ENCODE measurements around the gene HSF2.
"Not testable (repeated sequence)": the region's sequence is repeated elsewhere in the genome, so short reads cannot be mapped to it uniquely, and the experiment has no call there.

HSF2 gene

GRCh38 chr6:122400462-122401089 lies 1.1 kb downstream of the HSF2 start:
- no peak for DNase-seq

GRCh38 chr6:122401104-122401503 lies 1.7 kb downstream of the HSF2 start:
- no peak for DNase-seq

- no peak for DNase-seq
These were observed 5.0 kb downstream of the HSF2 start for GRCh38 chr6:122404444-122404843.

- no peak for DNase-seq
These were observed 6.0 kb downstream of the HSF2 start for GRCh38 chr6:122405417-122405816.

GRCh38 chr6:122406187-122406586 lies 6.7 kb downstream of the HSF2 start:
- DNase-seq = no peak

GRCh38 chr6:122407712-122408111 lies 8.3 kb downstream of the HSF2 start:
- no peak for DNase-seq

GRCh38 chr6:122408240-122408639 lies 8.8 kb downstream of the HSF2 start:
- no peak for DNase-seq

- no peak for DNase-seq
These were observed 9.4 kb downstream of the HSF2 start for GRCh38 chr6:122408702-122409458.

GRCh38 chr6:122412001-122412400 lies 12.5 kb downstream of the HSF2 start:
- no peak for DNase-seq

GRCh38 chr6:122416825-122417224 lies 17.4 kb downstream of the HSF2 start:
- DNase-seq = no peak

- DNase-seq = no peak
These were observed 22.6 kb downstream of the HSF2 start for GRCh38 chr6:122422003-122422402.

GRCh38 chr6:122422614-122423267 lies 23.3 kb downstream of the HSF2 start:
- no peak for DNase-seq

GRCh38 chr6:122423734-122424133 lies 24.3 kb downstream of the HSF2 start:
- DNase-seq = no peak

- no peak for DNase-seq
These were observed 27.1 kb downstream of the HSF2 start for GRCh38 chr6:122426597-122426996.

- DNase-seq = no peak
These were observed 29.3 kb downstream of the HSF2 start for GRCh38 chr6:122428781-122429180.

GRCh38 chr6:122429323-122429722 lies 29.9 kb downstream of the HSF2 start:
- DNase-seq = no peak

- no peak for DNase-seq
These were observed 32.3 kb downstream of the HSF2 start for GRCh38 chr6:122431780-122432179.

GRCh38 chr6:122432816-122433215 lies 33.4 kb downstream of the HSF2 start:
- DNase-seq = no peak

GRCh38 chr6:122438975-122439374 lies 39.5 kb downstream of the HSF2 start:
- DNase-seq = no peak

GRCh38 chr6:122445274-122445673 lies 45.8 kb downstream of the HSF2 start:
- no peak for DNase-seq

GRCh38 chr6:122449069-122449468 lies 49.6 kb downstream of the HSF2 start:
- no peak for DNase-seq

GRCh38 chr6:122452509-122452908 lies 53.1 kb downstream of the HSF2 start:
- no peak for DNase-seq

GRCh38 chr6:122454673-122455072 lies 55.2 kb downstream of the HSF2 start:
- no peak for DNase-seq

GRCh38 chr6:122455116-122455515 lies 55.7 kb downstream of the HSF2 start:
- DNase-seq = not testable (repeated sequence)
